HL-60 (cell line): ENCODE results near the gene OR1J2.

Experiments used
- CTCF ChIP-seq: IDR thresholded peaks from one replicate; pipeline ENCODE4 v1.5.1; 2011; ENCODE audit warnings: low read length, control low read depth, inconsistent platforms; ENCODE audit not compliant: insufficient read depth
- GABPA ChIP-seq: IDR thresholded peaks from 2 replicates; pipeline ENCODE4 v1.6.1; 2012; ENCODE audit warnings: low read depth
- POLR2AphosphoS5 ChIP-seq: IDR thresholded peaks from 2 replicates; pipeline ENCODE4 v1.6.1; 2012; ENCODE audit warnings: low read depth
- REST ChIP-seq: IDR thresholded peaks from 2 replicates; pipeline ENCODE4 v1.6.1; 2012; ENCODE audit warnings: low read depth; ENCODE audit not compliant: insufficient replicate concordance

- TF ChIP-seq CTCF (no peak), POLR2AphosphoS5 (no peak), REST (no peak), GABPA (no peak)
Measured at GRCh38 chr9:122536134-122536533, 25.5 kb downstream of the OR1J2 start.
